ENCODE results near the gene FPGT.

DNA sequence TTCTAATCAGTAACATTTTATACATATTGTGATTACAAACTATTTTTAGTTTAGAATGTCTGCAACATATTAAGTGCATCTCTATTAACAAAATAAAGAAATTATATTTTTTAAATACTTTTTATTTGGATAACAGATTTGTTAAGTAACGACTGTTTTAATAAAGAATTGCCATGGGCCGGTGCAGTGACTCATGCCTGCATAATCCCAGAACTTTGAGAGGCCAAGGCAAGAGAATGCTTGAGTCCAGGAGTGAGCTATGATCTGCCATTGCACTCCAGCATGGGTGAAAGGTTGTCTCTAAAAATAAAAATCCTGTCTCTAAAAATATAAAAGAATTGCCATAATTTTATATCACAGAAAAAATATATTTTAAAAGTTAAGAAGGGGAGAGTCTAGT lies 4.1 kb upstream of the FPGT start:
- TF ChIP-seq, protein P1, sequence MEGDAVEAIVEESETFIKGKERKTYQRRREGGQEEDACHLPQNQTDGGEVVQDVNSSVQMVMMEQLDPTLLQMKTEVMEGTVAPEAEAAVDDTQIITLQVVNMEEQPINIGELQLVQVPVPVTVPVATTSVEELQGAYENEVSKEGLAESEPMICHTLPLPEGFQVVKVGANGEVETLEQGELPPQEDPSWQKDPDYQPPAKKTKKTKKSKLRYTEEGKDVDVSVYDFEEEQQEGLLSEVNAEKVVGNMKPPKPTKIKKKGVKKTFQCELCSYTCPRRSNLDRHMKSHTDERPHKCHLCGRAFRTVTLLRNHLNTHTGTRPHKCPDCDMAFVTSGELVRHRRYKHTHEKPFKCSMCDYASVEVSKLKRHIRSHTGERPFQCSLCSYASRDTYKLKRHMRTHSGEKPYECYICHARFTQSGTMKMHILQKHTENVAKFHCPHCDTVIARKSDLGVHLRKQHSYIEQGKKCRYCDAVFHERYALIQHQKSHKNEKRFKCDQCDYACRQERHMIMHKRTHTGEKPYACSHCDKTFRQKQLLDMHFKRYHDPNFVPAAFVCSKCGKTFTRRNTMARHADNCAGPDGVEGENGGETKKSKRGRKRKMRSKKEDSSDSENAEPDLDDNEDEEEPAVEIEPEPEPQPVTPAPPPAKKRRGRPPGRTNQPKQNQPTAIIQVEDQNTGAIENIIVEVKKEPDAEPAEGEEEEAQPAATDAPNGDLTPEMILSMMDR (IDR thresholded peaks at IDR 0.05; ENCODE audit: low read length), result no peak
- TF ChIP-seq EZH2 (optimal IDR thresholded peaks at IDR 0.05; ENCODE audit: low read depth, low read length) (no peak), EZH2phosphoT487 (IDR thresholded peaks at IDR 0.05; ENCODE audit: low read length) (no peak)
